Measurements from ENCODE around the gene TMEM130.

TMEM130 gene

DNA sequence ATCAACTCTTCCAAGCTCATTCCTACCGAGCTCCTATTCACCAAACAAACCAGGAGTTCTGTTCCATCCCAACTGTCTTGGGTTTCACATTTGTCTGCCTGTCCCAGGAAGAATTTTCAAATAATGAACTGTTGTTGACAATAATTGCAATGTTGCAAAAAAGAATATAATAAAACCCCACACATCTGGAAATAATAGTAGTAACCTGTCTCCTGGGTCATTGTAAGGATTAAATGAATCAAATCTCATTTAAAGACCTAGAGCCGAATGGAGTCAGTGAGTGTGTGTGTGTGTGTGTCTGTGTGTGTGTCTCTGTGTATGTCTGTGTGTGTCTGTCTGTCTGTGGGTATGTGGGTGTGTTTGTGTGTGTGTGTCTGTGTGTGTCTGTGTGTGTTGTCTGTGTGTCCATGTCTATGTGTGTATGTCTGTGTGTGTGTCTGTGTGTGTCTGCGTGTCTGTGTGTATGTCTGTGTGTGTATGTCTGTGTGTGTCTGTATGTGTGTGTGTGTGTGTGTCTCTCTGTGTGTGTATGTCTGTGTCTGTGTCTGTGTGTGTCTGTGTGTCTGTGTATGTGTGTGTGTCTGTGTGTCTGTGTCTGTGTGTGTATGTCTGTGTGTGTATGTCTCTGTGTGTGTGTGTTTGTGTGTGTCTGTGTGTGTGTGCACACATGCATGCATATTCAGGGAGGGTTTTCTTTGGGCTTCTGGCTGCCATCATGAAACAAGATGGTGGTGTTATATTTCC lies 52.7 kb downstream of the TMEM130 start:
- DNase-seq (ENCODE audit: low read depth, low spot score), result no peak
- no peak overlapping the region for H3K4me3 ChIP-seq (ENCODE audit: low read depth, low read length)
- in situ Hi-C loops (cut with HindIII; ENCODE audit: low sequenced_read_pairs), result no loop called here
- TF ChIP-seq, protein P1, sequence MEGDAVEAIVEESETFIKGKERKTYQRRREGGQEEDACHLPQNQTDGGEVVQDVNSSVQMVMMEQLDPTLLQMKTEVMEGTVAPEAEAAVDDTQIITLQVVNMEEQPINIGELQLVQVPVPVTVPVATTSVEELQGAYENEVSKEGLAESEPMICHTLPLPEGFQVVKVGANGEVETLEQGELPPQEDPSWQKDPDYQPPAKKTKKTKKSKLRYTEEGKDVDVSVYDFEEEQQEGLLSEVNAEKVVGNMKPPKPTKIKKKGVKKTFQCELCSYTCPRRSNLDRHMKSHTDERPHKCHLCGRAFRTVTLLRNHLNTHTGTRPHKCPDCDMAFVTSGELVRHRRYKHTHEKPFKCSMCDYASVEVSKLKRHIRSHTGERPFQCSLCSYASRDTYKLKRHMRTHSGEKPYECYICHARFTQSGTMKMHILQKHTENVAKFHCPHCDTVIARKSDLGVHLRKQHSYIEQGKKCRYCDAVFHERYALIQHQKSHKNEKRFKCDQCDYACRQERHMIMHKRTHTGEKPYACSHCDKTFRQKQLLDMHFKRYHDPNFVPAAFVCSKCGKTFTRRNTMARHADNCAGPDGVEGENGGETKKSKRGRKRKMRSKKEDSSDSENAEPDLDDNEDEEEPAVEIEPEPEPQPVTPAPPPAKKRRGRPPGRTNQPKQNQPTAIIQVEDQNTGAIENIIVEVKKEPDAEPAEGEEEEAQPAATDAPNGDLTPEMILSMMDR (IDR thresholded peaks at IDR 0.05; ENCODE audit: low read depth, low read length), result no peak

DNA sequence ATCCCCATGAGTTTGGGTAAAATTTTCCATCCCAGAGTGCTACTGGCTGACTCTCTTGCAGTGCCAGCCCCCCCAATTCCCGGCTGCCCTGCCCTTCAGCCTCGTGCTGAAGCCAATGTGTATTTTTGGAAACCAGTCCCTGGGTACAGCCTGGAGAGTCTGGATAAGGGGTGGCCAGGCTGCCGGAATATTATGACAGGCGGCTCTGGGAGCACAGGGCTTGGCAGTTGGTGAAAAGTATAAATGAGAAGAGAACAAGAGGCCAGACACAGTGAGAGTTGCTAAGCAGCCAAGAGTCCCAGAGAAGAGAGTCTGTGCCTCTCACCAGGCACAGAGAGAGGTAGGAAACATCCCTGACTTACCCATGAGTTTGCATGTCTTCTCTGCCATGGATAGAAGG lies 53.6 kb downstream of the TMEM130 start:
- in situ Hi-C loops (cut with HindIII; ENCODE audit: low sequenced_read_pairs), result no loop called here
- H3K4me3 ChIP-seq (ENCODE audit: low read depth, low read length), result no peak overlapping the region
- TF ChIP-seq, protein P1 (IDR thresholded peaks at IDR 0.05; ENCODE audit: low read depth, low read length), result no peak
- DNase-seq (ENCODE audit: low read depth, low spot score), result no peak

DNA sequence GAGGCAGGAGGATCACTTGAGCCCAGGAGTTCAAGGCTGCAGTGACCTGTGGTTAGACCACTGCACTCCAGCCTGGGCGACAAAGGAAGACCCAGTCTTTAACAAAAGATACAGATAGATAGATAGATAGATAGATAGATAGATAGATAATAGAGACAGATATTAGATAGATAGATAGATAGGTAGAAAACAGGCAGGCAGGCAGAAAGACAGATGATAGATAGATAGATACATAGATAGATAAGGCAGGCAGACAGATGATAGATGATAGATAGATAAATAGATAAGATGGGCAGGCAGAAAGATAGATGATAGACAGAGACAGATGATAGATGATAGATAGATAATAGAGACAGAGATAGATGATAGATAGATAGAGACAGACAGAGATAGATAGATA lies 54.5 kb downstream of the TMEM130 start:
- in situ Hi-C loops (cut with HindIII; ENCODE audit: low sequenced_read_pairs), result no loop called here
- no peak for DNase-seq (ENCODE audit: low read depth, low spot score)
- no peak overlapping the region for H3K4me3 ChIP-seq (ENCODE audit: low read depth, low read length)
- TF ChIP-seq, protein P1 (IDR thresholded peaks at IDR 0.05; ENCODE audit: low read depth, low read length), result no peak

DNA sequence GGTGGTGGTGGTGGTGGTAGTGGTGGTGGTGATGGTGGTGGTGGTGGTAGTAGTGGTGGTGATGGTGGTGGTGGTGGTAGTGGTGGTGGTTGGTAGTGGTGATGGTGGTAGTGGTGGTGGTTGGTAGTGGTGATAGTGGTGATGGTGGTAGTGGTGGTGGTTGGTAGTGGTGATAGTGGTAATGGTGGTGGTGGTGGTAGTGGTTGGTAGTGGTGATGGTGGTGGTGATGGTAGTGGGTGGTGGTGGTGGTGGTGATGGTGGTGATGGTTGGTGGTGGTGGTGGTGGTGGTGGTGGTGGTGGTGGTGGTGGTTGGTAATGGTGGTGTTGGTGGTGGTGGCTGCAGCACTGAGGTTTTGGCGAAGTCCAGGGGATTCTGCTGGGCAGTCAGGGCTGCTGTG lies 58.5 kb downstream of the TMEM130 start:
- H3K4me3 ChIP-seq (ENCODE audit: low read depth, low read length), result no peak overlapping the region
- no peak for DNase-seq (ENCODE audit: low read depth, low spot score)
- in situ Hi-C loops (cut with HindIII; ENCODE audit: low sequenced_read_pairs), result no loop called here
- TF ChIP-seq, protein P1 (IDR thresholded peaks at IDR 0.05; ENCODE audit: low read depth, low read length), result no peak

DNA sequence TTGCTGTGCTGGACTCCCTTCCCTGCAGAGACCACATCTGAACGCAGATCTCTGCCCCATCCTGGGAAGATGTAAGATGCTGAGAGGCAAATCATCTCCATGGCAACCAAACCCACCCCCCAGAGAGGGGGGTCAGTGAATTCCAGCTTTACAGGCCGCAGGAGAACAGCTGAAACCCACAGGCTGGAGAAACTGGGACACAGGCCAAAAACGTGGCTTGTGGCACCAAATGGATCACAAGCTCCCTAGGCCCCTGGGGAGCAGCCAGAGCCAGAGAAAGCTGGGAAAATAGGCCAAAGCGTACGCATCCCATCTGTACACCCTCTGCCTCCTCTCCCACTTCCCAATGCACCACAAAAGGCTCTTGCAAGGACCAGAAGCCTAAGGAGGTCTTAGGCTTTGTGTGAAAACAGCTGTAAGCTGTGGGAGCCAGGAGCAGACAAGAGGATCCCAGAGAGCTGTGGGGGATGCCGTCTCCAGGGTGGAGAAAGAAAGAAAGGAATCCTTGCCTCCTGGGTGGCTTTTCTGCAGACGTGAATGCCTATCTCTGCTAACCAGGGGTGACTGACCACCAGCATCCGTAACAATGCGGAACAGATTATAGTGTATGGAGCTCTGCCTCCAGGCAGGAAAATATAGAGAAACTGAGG lies 59.5 kb downstream of the TMEM130 start:
- no peak overlapping the region for H3K4me3 ChIP-seq (ENCODE audit: low read depth, low read length)
- in situ Hi-C loops (cut with HindIII; ENCODE audit: low sequenced_read_pairs), result no loop called here
- DNase-seq (ENCODE audit: low read depth, low spot score), result peak; percentile 52
- TF ChIP-seq, protein P1 (IDR thresholded peaks at IDR 0.05; ENCODE audit: low read depth, low read length), result no peak

DNA sequence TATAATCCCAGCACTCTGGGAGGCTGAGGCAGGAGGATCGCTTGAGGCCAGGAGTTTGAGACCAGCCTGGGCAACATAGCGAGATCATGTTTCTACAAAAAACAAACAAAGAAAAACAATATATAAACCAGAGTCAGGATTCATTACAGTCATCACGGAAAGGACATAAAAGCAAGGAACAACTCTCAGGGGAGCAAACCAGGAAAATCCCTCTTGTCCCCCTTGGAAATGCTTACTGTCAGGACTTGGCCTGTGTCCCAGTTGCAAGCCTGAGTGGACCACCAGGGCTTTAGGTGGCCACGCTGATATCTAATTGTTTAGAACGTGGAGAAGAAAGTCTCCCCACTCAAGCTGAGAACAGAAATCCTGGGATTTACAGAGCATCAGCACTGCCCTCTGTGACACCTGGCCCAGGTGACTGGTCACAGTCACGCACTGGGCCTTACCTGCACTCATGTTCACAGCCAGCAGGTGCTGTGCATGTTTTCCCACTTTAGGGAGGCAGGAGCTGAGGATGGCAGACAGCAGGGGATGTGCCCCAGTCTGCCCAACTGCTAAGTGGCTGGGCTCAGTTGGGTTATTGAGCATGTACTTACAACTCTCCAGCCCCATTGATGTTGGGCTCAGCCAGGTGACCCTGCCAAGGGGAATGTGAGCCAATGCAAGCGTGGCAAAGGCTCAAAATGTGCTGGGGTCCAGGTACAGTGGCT lies 60.9 kb downstream of the TMEM130 start:
- TF ChIP-seq, protein P1 (IDR thresholded peaks at IDR 0.05; ENCODE audit: low read depth, low read length), result no peak

More for the DNA sequence above, 60.9 kb downstream of the TMEM130 start:
- H3K4me3 ChIP-seq (ENCODE audit: low read depth, low read length), result no peak overlapping the region
- in situ Hi-C loops (cut with HindIII; ENCODE audit: low sequenced_read_pairs), result no loop called here
- DNase-seq (ENCODE audit: low read depth, low spot score), result no peak
